Peyer's patch (tissue), 4 donors: ENCODE results near the gene C1orf105.

Experiments
- POLR2A ChIP-seq, 2 donors: fragments of 450-650 bp; IDR thresholded peaks; one replicate each; pipeline ENCODE4 v1.5.1; 2017; ENCODE audit warnings: antibody characterized with exemption in 2 of 2, mild to moderate bottlenecking in 2 of 2, moderate library complexity in 2 of 2
- TF ChIP-seq, protein P1 (sequence below), 6 experiments: fragments of 450-650 bp in 4 of 6; fragments of 200-600 bp in 2 of 6; sonication (generic) in 1 of 6; IDR thresholded peaks; one replicate each; pipeline ENCODE4 v1.5.1; 2017 to 2019; ENCODE audit warnings: antibody characterized with exemption in 6 of 6, mild to moderate bottlenecking in 3 of 6, moderate library complexity in 1 of 6

DNA sequence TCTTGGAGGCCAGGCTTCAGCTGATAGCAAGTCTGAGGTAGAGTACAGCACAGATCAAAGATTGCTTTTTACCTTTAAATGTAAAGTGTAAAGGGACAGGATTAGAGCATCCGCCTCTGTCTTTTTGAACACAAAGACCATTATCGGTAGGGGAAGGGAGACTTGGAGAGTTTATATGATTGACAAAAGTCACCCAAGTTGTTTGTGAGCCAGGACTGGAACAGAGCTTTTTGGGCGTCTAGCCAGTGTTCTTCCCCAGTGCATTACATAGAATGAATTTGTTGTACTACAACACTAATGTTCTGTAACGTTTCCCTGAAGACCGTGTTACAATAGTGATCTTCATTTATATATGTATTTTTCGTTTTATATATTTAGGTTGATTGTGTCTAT, 32.7 kb downstream of the C1orf105 start:
- TF ChIP-seq POLR2A (IDR thresholded peaks at IDR 0.05): no peak
- TF ChIP-seq, protein P1, sequence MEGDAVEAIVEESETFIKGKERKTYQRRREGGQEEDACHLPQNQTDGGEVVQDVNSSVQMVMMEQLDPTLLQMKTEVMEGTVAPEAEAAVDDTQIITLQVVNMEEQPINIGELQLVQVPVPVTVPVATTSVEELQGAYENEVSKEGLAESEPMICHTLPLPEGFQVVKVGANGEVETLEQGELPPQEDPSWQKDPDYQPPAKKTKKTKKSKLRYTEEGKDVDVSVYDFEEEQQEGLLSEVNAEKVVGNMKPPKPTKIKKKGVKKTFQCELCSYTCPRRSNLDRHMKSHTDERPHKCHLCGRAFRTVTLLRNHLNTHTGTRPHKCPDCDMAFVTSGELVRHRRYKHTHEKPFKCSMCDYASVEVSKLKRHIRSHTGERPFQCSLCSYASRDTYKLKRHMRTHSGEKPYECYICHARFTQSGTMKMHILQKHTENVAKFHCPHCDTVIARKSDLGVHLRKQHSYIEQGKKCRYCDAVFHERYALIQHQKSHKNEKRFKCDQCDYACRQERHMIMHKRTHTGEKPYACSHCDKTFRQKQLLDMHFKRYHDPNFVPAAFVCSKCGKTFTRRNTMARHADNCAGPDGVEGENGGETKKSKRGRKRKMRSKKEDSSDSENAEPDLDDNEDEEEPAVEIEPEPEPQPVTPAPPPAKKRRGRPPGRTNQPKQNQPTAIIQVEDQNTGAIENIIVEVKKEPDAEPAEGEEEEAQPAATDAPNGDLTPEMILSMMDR (IDR thresholded peaks at IDR 0.05): no peak
